WI38 (cell line): Measurements from ENCODE around the gene LYRM4.

Experiments
- H3K4me3 ChIP-seq: 2 replicates; pipeline ENCODE4 v1.5.1; 2011; ENCODE audit warnings: low read depth, mild to moderate bottlenecking, control low read depth, low read length
- CTCF ChIP-seq: IDR thresholded peaks from 2 replicates; pipeline ENCODE4 v1.5.1; 2012; ENCODE audit warnings: low read depth, mild to moderate bottlenecking, control low read depth, low read length

LYRM4 gene

DNA sequence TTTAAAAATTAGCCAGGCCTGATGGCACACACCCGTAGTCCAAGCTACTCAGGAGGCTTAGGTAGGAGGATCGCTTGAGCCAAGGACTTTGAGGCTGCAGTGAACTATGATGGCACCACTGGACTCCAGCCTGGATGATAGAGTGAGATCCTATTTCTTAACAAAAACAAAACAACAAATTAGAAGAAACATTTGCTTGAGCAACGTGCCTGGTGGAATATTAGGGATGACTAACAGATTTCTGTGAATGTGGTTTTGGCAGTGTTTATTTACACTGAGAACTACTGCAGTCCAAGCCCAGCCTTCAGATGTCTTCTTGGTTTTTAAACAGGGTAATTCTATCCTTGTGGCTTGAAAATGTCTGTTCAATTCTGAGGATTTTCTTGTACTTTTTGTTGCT is 166.4 kb downstream of the LYRM4 start:
- no peak for TF ChIP-seq CTCF
- H3K4me3 ChIP-seq: no peak overlapping the region

DNA sequence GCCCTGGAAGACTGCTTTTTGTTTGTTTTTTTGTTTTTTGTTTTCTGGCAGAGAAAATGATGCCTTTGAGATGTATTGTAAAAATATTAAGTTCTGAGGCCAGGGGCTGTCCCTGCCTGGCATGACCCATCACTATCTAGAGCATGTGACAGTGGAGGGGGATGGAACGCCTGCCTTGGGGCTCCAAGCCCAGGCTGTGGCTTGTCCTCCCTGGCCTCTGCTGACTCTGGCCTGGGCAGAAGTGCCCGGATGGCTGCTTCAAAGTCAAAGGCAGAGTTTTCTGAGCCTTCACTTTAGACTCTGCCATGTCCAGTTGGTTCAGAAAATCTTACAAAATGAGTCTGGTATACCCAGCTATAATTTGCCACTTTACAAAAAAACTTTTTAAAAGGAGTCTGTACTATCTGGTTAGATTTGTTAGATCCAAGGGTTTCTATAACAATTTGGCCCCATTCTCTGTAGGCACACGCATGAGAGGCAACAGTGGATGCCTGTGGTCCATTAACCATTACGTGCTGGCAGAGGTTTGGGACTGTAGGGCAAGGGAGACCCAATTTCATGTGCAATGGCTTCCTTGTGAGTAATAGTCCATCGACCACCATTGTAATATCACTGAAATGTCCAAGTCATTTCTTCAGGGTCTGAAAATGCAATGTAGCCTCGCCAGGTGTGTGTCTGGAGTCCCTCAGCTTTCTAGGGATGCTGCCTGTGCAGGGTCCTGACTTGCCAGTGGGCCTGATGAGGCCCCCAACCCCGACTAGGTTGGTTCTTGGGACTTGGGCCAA is 167.3 kb downstream of the LYRM4 start:
- TF ChIP-seq CTCF: no peak
- H3K4me3 ChIP-seq: no peak overlapping the region

DNA sequence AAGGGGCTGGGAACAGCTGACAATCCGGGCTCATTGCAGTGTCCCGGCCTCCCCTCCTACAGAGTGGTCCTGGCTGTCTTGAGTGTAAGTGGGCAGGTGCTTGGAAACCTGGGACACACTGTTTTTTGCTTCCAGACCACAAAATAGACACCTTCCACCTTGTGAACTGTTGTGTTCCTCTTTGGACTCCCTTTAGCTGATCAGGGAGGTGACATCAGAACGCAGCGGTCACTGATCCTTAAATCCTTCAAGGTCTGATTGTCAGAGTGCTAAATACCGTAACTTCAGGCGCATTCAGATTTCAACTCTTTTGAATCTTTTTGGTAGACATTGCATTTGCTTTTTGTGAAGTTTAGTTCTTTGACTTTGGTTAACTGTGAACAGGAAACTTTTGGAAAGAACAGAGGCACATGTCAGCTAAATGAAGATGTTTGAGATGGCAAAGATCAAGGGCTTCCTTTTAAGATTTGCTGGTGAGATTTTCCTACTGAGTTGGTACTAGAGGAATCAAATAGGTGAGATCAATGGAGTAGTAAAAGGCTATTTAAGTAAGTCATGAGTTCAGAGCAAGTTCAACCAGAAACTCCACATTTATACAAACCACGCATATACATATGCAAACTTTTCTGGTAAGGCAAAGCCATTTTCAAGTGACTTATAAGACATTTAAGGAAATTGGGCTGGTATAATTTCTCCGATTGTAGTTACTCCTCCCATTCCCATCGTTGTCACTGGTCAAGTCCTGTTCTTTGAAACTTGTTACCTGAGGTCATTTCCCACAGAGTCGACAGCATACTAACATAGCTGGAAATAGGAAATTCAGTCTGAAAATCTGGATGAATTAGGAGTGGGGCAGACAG is 169.3 kb downstream of the LYRM4 start:
- TF ChIP-seq CTCF: no peak

DNA sequence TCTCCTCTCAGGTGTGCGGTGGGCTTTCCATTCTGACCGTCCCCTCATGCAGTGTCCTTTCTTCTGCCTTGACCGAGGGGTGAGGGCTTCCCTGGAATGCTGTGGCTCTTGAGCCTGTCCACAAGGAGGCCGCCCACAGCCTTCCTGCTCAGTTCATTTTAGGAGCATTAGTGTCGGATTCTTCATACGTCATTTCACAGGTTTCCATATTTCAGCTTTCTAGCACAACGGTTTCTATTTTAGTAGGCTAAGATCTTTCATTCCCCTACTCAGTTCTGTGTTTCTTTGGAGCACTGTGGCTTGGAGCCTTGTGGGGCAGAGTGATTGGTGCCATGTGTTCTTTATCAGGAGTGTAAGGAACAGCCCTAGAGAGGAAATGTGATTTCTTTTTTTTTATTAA is 170.1 kb downstream of the LYRM4 start:
- TF ChIP-seq CTCF: no peak
- no peak overlapping the region for H3K4me3 ChIP-seq

More for the DNA sequence above, 169.3 kb downstream of the LYRM4 start:
- H3K4me3 ChIP-seq: no peak overlapping the region

- TF ChIP-seq CTCF: no peak
- H3K4me3 ChIP-seq: no peak overlapping the region
These were observed 171.0 kb downstream of the LYRM4 start for GRCh38 chr6:5089481-5090438.

GRCh38 chr6:5088780-5089179 is 172.0 kb downstream of the LYRM4 start:
- H3K4me3 ChIP-seq: no peak overlapping the region

More at GRCh38 chr6:5088780-5089179, 172.0 kb downstream of the LYRM4 start:
- no peak for TF ChIP-seq CTCF
